ENCODE results near the gene CBX6. TPM values are rescaled to one million over a fixed set of nuclear protein-coding genes. Genes with fewer than 3 reads are reported as not detected.

The CBX6 gene
- total RNA-seq, 2 experiments from 2014 or later, result 162 to 166 TPM

Other genes with a start within 250 kb of the CBX6 start
- gene FAM227A, start 215.8 kb downstream of the CBX6 start, total RNA-seq, result under 1 TPM; 0.40 TPM
- 10 to 100 TPM; 13.6 to 16.3 TPM for gene CBY1, start 215.6 kb downstream of the CBX6 start, total RNA-seq
- gene TOMM22, start 190.3 kb downstream of the CBX6 start, total RNA-seq, result 100 to 1,000 TPM; 192 to 195 TPM
- 10 to 100 TPM; 90.6 to 95.1 TPM for gene JOSD1, start 171.3 kb downstream of the CBX6 start, total RNA-seq
- 10 to 100 TPM; 66.6 to 67.4 TPM for gene GTPBP1, start 166.3 kb downstream of the CBX6 start, total RNA-seq
- gene SUN2, start 116.2 kb downstream of the CBX6 start, total RNA-seq, result 10 to 100 TPM; 96.4 to 96.9 TPM
- 1 to 10 TPM; 8.9 to 9.5 TPM for gene DNAL4, start 78.1 kb downstream of the CBX6 start, total RNA-seq
- gene NPTXR, start 28.2 kb downstream of the CBX6 start, total RNA-seq, result 1 to 10 TPM; 3.3 to 3.6 TPM
- not detected for gene APOBEC3A, start 85.4 kb upstream of the CBX6 start, total RNA-seq
- gene APOBEC3B, start 110.1 kb upstream of the CBX6 start, total RNA-seq, result 10 to 100 TPM; 10.4 to 10.7 TPM
- 100 to 1,000 TPM; 117 to 120 TPM for gene APOBEC3C, start 142.0 kb upstream of the CBX6 start, total RNA-seq
- gene APOBEC3D, start 148.9 kb upstream of the CBX6 start, total RNA-seq, result 10 to 100 TPM; 44.6 to 45.2 TPM
- 10 to 100 TPM; 28.6 to 30.0 TPM for gene APOBEC3F, start 168.6 kb upstream of the CBX6 start, total RNA-seq
- gene APOBEC3G, start 205.1 kb upstream of the CBX6 start, total RNA-seq, result 100 to 1,000 TPM; 129 to 137 TPM
- 10 to 100 TPM; 11.0 to 11.6 TPM for gene APOBEC3H, start 225.0 kb upstream of the CBX6 start, total RNA-seq